Activated CD4-positive, alpha-beta memory T cell treated with anti-CD3 and anti-CD28 coated beads for 36 hours (primary cell): ENCODE results near the gene ZNF652. TPM values are rescaled to one million over a fixed set of nuclear protein-coding genes. Genes with fewer than 3 reads are reported as not detected.

Experiments
- CTCF ChIA-PET: fragments of 350-600 bp; sonication (Branson Sonifier 250); formaldehyde crosslinking; loops from one replicate; lab custom pipeline; 2021; ENCODE audit warnings: antibody characterized with exemption, inconsistent platforms; lab: Charles Lee
- POLR2A ChIA-PET: fragments of 350-600 bp; sonication (Branson Sonifier 250); formaldehyde crosslinking; loops from one replicate; lab custom pipeline; 2021; ENCODE audit warnings: antibody characterized with exemption; lab: Charles Lee
- DNase-seq: peaks from one replicate; pipeline ENCODE4 v3.0.0-alpha.2; 2020
- H3K27ac Mint-ChIP-seq: one replicate; pipeline ENCODE4 v1.8.0; 2021; ENCODE audit warnings: mixed read lengths
- H3K27me3 Mint-ChIP-seq: one replicate; pipeline ENCODE4 v1.8.0; 2021; ENCODE audit warnings: mixed read lengths
- H3K36me3 Mint-ChIP-seq: one replicate; pipeline ENCODE4 v1.8.0; 2021; ENCODE audit warnings: mixed read lengths
- H3K4me1 Mint-ChIP-seq: one replicate; pipeline ENCODE4 v1.8.0; 2021; ENCODE audit warnings: low read depth, mixed read lengths
- H3K4me3 Mint-ChIP-seq: one replicate; pipeline ENCODE4 v1.8.0; 2021; ENCODE audit warnings: mild to moderate bottlenecking, mixed read lengths
- H3K9me3 Mint-ChIP-seq: one replicate; pipeline ENCODE4 v1.8.0; 2021; ENCODE audit warnings: mixed read lengths
- intact Hi-C: fragments of 100-400 bp; cut with micrococcal nuclease; formaldehyde crosslinking; loops from one replicate; pipeline ENCODE4 v1.15.1; 2023
- total RNA-seq, 2 experiments: library from RNA; stranded (reverse); gene quantifications; one replicate each; pipeline ENCODE4 v1.2.3, GENCODE V29; 2021

Gene ZNF652
- total RNA-seq, 2 experiments from 2014 or later, result 5.7 to 7.2 TPM

DNA sequence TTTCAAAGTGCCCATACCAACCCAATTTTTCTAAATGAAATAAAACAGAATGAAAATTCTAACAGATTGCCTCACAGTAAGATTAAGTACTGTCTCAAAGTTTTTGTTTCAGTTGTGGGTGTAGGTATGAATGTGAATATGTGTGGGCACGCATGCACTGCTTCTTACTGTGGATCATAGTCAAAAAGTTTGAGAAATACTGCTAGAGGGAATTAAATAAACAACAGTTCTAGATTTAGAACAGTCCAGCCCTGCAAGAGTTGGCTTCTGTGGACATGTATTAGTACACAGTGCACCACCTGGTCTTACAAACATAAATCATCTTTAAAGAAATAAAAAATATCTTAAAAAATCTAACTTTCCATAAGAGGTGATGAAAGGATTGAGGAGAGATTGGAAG lies 8.4 kb downstream of the ZNF652 start:
- CTCF ChIA-PET, result interaction anchor here (1.2 to 1.3 kb wide), 2 partner anchors 15 to 38 kb away, joined by 4 to 6 read pairs; no protein-coding TSS in a partner anchor
- Mint-ChIP-seq H3K4me1 (peaks cover 45% of the 10 kb centered on the region), H3K9me3 (no peaks in the 10 kb centered on the region), H3K4me3 (no peak overlapping the region), H3K27ac (no peak overlapping the region), H3K36me3 (peaks cover 2% of the 10 kb centered on the region), H3K27me3 (no peaks in the 10 kb centered on the region)
- DNase-seq, result no peak
- intact Hi-C loops, result loop anchor here (1.0 kb wide), 1 partner anchor 10 kb away; no protein-coding TSS in a partner anchor
- POLR2A ChIA-PET, result no interaction called here

DNA sequence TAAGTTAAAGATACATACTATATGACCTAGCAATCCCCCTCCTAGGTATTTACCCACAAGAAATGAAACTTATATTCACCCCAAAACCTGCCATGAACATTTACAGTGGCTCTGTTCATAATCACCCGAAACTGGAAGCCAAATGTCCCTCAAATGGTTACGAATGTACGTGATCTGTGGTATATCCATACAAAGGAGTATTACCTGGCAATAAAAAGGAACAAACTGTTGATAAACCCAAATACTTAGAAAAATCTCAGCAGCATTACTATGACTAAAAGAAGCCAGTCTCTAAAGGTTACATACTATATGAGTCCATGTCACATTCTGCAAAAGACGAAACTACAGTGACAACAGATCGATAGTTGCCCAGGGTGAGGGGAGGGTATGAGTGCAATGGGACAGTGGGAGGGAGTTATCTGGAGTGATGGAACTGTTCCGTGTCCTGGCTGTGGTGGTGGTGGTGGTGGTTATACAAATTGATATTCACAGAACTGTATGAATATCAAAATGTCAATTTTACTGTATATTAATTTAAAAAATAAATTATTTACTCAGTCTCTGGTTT lies 9.4 kb downstream of the ZNF652 start:
- intact Hi-C loops, result loop anchor here (1.0 kb wide), 1 partner anchor 9 kb away; no protein-coding TSS in a partner anchor
- DNase-seq, result no peak
- Mint-ChIP-seq H3K27ac (no peak overlapping the region), H3K27me3 (no peaks in the 10 kb centered on the region), H3K36me3 (peaks cover 2% of the 10 kb centered on the region), H3K4me3 (no peak overlapping the region), H3K9me3 (no peaks in the 10 kb centered on the region), H3K4me1 (peaks cover 45% of the 10 kb centered on the region)
- POLR2A ChIA-PET, result interaction anchor here (1.2 kb wide), 1 partner anchor 11 kb away, joined by 3 read pairs; no protein-coding TSS in a partner anchor
- CTCF ChIA-PET, result interaction anchor here (0.9 to 1.4 kb wide), 3 partner anchors 9 to 172 kb away, joined by 3 to 5 read pairs (median 5); no protein-coding TSS in a partner anchor

- no peaks in the 10 kb centered on the region for H3K9me3 Mint-ChIP-seq
- H3K27me3 Mint-ChIP-seq, result no peaks in the 10 kb centered on the region
- H3K27ac Mint-ChIP-seq, result no peak overlapping the region
- CTCF ChIA-PET, result interaction anchor here (0.9 to 1.4 kb wide), 3 partner anchors 8 to 171 kb away, joined by 3 to 5 read pairs (median 5); no protein-coding TSS in a partner anchor
- POLR2A ChIA-PET, result interaction anchor here (1.2 kb wide), 1 partner anchor 10 kb away, joined by 3 read pairs; no protein-coding TSS in a partner anchor
- H3K4me1 Mint-ChIP-seq, result peaks cover 50% of the 10 kb centered on the region
- DNase-seq, result no peak
- intact Hi-C loops, result no loop called here
- no peak overlapping the region for H3K4me3 Mint-ChIP-seq
- peaks cover 2% of the 10 kb centered on the region for H3K36me3 Mint-ChIP-seq
Observed at GRCh38 chr17:49351572-49352140, 10.4 kb downstream of the ZNF652 start.

GRCh38 chr17:49349541-49349940 lies 12.5 kb downstream of the ZNF652 start:
- H3K4me1 Mint-ChIP-seq, result peaks cover 51% of the 10 kb centered on the region
- POLR2A ChIA-PET, result no interaction called here
- CTCF ChIA-PET, result interaction anchor here (1.1 kb wide), 1 partner anchor 33 kb away, joined by 3 read pairs; no protein-coding TSS in a partner anchor
- H3K36me3 Mint-ChIP-seq, result peaks cover 2% of the 10 kb centered on the region
- H3K27ac Mint-ChIP-seq, result no peak overlapping the region
- no peak for DNase-seq
- intact Hi-C loops, result no loop called here
- H3K27me3 Mint-ChIP-seq, result no peaks in the 10 kb centered on the region
- H3K4me3 Mint-ChIP-seq, result no peak overlapping the region
- H3K9me3 Mint-ChIP-seq, result no peaks in the 10 kb centered on the region

GRCh38 chr17:49344914-49345313 lies 17.1 kb downstream of the ZNF652 start:
- ChIA-PET CTCF (no interaction called here), POLR2A (no interaction called here)
- peaks cover 2% of the 10 kb centered on the region for H3K36me3 Mint-ChIP-seq
- no peaks in the 10 kb centered on the region for H3K27me3 Mint-ChIP-seq
- no peak for DNase-seq
- no peaks in the 10 kb centered on the region for H3K9me3 Mint-ChIP-seq
- H3K4me3 Mint-ChIP-seq, result no peak overlapping the region
- H3K4me1 Mint-ChIP-seq, result peaks cover 62% of the 10 kb centered on the region
- H3K27ac Mint-ChIP-seq, result no peak overlapping the region
- intact Hi-C loops, result no loop called here

- ChIA-PET POLR2A (interaction anchor here (0.7 to 2.9 kb wide), 3 partner anchors 16 to 50 kb away, joined by 3 to 26 read pairs (median 5); partner anchors contain the start of gene ZNF652), CTCF (interaction anchor here (0.6 to 3.4 kb wide), 7 partner anchors 14 to 751 kb away, joined by 3 to 17 read pairs (median 3); no protein-coding TSS in a partner anchor)
- peaks cover 4% of the 10 kb centered on the region for H3K36me3 Mint-ChIP-seq
- DNase-seq, result no peak
- H3K27me3 Mint-ChIP-seq, result no peaks in the 10 kb centered on the region
- intact Hi-C loops, result loop anchor here (1.0 to 2.0 kb wide), 4 partner anchors 10 to 46 kb away; no protein-coding TSS in a partner anchor
- H3K27ac Mint-ChIP-seq, result peak overlapping the region; percentile 63
- H3K4me1 Mint-ChIP-seq, result peaks cover 62% of the 10 kb centered on the region
- no peaks in the 10 kb centered on the region for H3K9me3 Mint-ChIP-seq
- peak overlapping the region; percentile 38 for H3K4me3 Mint-ChIP-seq
Observed at GRCh38 chr17:49343273-49343672, 18.8 kb downstream of the ZNF652 start.

DNA sequence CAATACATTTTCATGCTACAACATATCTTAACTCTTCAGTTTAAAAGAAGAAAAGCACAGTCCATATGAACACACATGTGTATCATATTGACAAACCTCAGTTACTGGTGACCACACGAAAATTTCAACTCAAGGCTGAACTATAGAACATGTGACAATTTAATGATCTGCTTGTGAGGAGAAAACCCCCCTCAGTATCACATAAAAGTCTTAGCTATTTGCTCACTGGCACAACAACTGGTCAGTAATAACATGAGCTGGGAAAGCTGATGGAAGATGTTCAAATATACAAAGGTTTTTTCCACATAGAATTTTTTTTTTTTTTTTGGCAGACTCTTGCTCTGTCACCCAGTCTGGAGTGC lies 19.5 kb downstream of the ZNF652 start:
- ChIA-PET POLR2A (interaction anchor here (0.6 to 2.9 kb wide), 8 partner anchors 10 to 1706 kb away, joined by 3 to 26 read pairs (median 4); partner anchors contain the start of gene ZNF652), CTCF (interaction anchor here (0.6 to 3.4 kb wide), 8 partner anchors 15 to 162 kb away, joined by 3 to 17 read pairs (median 4); no protein-coding TSS in a partner anchor)
- Mint-ChIP-seq H3K27me3 (no peaks in the 10 kb centered on the region), H3K36me3 (peaks cover 4% of the 10 kb centered on the region), H3K4me3 (peak overlapping the region; percentile 18), H3K9me3 (no peaks in the 10 kb centered on the region), H3K27ac (peak overlapping the region; percentile 31), H3K4me1 (peaks cover 60% of the 10 kb centered on the region)
- no peak for DNase-seq
- intact Hi-C loops, result loop anchor here (1.0 to 2.0 kb wide), 4 partner anchors 14 to 46 kb away; no protein-coding TSS in a partner anchor

DNA sequence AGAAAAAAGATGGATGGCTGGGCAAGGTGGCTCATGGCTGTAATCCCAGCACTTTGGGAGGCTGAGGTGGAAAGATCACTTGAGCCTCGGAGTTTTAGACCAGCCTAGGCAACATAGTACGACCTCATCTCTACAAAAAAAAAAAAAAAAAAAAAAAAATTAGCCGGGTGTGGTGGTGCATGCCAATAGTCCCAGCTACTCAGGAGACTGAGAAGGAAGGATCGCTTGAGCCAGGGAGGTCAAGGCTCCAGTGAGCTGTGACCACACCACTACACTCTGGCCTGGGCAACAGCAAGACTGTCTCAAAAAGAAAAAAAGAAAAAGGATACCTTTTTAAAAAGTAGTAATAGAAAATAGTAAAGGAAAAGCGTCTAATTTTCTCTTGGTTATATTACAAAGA lies 20.7 kb downstream of the ZNF652 start:
- H3K4me1 Mint-ChIP-seq, result peaks cover 52% of the 10 kb centered on the region
- peak overlapping the region; percentile 52 for H3K4me3 Mint-ChIP-seq
- peaks cover 4% of the 10 kb centered on the region for H3K36me3 Mint-ChIP-seq
- intact Hi-C loops, result no loop called here
- no peaks in the 10 kb centered on the region for H3K27me3 Mint-ChIP-seq
- H3K27ac Mint-ChIP-seq, result peak overlapping the region; percentile 54
- POLR2A ChIA-PET, result interaction anchor here (1.1 to 2.0 kb wide), 3 partner anchors 11 to 277 kb away, joined by 3 to 5 read pairs (median 3); no protein-coding TSS in a partner anchor
- CTCF ChIA-PET, result interaction anchor here (0.7 to 3.4 kb wide), 4 partner anchors 17 to 53 kb away, joined by 3 to 17 read pairs (median 6); no protein-coding TSS in a partner anchor
- no peaks in the 10 kb centered on the region for H3K9me3 Mint-ChIP-seq
- no peak for DNase-seq

DNA sequence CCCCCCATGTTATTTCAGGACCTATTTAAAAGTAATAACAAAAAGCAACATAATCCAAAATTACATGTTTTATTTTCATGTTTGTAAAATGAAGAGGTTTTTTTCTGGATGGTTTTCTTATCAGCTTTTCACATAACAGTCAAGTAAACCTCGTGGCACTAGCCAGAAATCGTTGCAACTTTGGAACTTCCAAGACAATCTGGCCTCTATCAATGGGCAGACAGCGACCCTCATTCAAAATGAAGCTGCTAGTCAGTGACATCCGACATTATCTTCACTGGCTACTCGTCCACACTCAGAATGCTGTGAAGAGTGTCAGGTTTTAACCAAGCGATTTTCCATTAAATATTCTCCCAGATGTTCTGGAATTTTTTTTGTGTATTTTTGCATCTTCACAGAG lies 22.7 kb downstream of the ZNF652 start:
- Mint-ChIP-seq H3K9me3 (no peaks in the 10 kb centered on the region), H3K36me3 (peaks cover 4% of the 10 kb centered on the region), H3K27me3 (no peaks in the 10 kb centered on the region), H3K4me3 (no peak overlapping the region), H3K4me1 (peaks cover 52% of the 10 kb centered on the region), H3K27ac (no peak overlapping the region)
- POLR2A ChIA-PET, result interaction anchor here (0.7 to 1.4 kb wide), 2 partner anchors 15 to 22 kb away, joined by 5 read pairs; no protein-coding TSS in a partner anchor
- no peak for DNase-seq
- intact Hi-C loops, result no loop called here
- CTCF ChIA-PET, result interaction anchor here (1.1 to 3.9 kb wide), 4 partner anchors 8 to 29 kb away, joined by 3 to 16 read pairs (median 4); no protein-coding TSS in a partner anchor

DNA sequence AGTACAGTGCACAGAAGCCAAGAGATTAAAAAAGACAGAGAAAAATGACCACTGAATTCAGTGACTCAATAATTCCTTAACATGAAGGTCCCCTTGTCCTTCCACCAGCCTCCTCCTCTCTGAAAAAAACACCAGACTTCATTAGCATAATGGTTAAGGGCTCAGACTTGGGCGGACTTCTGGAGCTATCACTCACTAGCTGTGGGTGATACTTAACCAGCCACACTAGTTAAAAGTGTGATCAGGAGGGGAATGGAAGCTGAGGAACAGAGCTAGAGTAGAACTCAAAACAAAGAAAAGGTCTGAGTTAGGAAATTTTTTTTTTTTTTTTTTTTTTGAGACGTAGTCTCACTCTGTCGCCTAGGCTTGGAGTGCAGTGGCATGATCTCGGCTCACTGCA lies 23.2 kb downstream of the ZNF652 start:
- H3K4me1 Mint-ChIP-seq, result peaks cover 53% of the 10 kb centered on the region
- intact Hi-C loops, result no loop called here
- H3K27ac Mint-ChIP-seq, result no peak overlapping the region
- CTCF ChIA-PET, result interaction anchor here (1.1 to 3.9 kb wide), 3 partner anchors 8 to 29 kb away, joined by 3 to 16 read pairs (median 4); no protein-coding TSS in a partner anchor
- H3K27me3 Mint-ChIP-seq, result no peaks in the 10 kb centered on the region
- POLR2A ChIA-PET, result interaction anchor here (0.7 to 1.4 kb wide), 2 partner anchors 15 to 22 kb away, joined by 5 read pairs; no protein-coding TSS in a partner anchor
- no peaks in the 10 kb centered on the region for H3K9me3 Mint-ChIP-seq
- peaks cover 4% of the 10 kb centered on the region for H3K36me3 Mint-ChIP-seq
- DNase-seq, result no peak
- no peak overlapping the region for H3K4me3 Mint-ChIP-seq

DNA sequence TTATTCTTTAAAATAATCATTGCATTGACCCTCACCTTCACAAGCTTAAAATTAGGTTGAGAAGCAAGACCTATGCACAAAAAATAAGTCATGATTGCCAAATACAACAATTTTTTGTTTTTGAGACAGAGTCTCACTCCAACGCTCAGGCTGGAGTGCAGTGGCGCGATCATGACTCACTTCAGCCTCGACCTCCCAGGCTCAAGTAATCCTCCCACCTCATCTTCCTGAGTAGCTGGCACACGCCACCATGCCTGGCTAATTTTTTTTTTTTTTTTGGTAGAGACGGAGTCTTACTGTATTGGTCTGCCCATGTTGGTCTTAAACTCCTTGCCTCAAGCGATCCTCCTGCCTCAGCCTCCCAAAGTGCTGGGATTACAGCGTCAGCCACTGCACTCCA lies 24.2 kb downstream of the ZNF652 start:
- intact Hi-C loops, result no loop called here
- DNase-seq, result no peak
- Mint-ChIP-seq H3K36me3 (peaks cover 4% of the 10 kb centered on the region), H3K4me1 (peaks cover 48% of the 10 kb centered on the region), H3K4me3 (no peak overlapping the region), H3K27me3 (no peaks in the 10 kb centered on the region), H3K27ac (no peak overlapping the region), H3K9me3 (no peaks in the 10 kb centered on the region)
- ChIA-PET POLR2A (interaction anchor here (1.4 kb wide), 1 partner anchor 14 kb away, joined by 5 read pairs; no protein-coding TSS in a partner anchor), CTCF (interaction anchor here (0.8 to 3.9 kb wide), 3 partner anchors 9 to 30 kb away, joined by 3 to 16 read pairs (median 3); no protein-coding TSS in a partner anchor)
